PC-3 (cell line): ENCODE measurements around the gene MED19. TPM values are rescaled to one million over a fixed set of nuclear protein-coding genes. Genes with fewer than 3 reads are reported as not detected.

ENCODE experiments used
- ATAC-seq: fragments of 200-7000 bp; cut with Tn5 transposase; 2 replicates; pipeline ENCODE4 v1.9.1; 2020; ENCODE audit warnings: mild to moderate bottlenecking, moderate library complexity
- BruUV-seq: library from RNA; stranded (reverse); fragments of 400-500 nt; replicated peaks from 2 replicates; lab custom pipeline; 2021; lab: Mats Ljungman, UMichigan
- CTCF ChIA-PET: fragments of 300-600 bp; sonication (Branson Sonifier 250); formaldehyde crosslinking; loops from one replicate; lab custom pipeline; 2022; ENCODE audit warnings: antibody characterized with exemption; lab: Charles Lee
- POLR2A ChIA-PET: fragments of 300-600 bp; sonication (Branson Sonifier 250); formaldehyde crosslinking; loops from one replicate; lab custom pipeline; 2022; ENCODE audit warnings: antibody characterized with exemption; ENCODE audit not compliant: unreplicated experiment; lab: Charles Lee
- DNase-seq: peaks from one replicate; pipeline ENCODE4 v3.0.0-alpha.2; 2015
- H2AFZ ChIP-seq: fragments of 300-600 bp; sonication (generic); 2 replicates; pipeline ENCODE4 v1.6.0; 2016; ENCODE audit warnings: antibody characterized with exemption, low read length
- H3F3A ChIP-seq: fragments of 300-600 bp; sonication (generic); one replicate; pipeline ENCODE4 v1.6.0; 2017; ENCODE audit warnings: antibody characterized with exemption, low read length, control low read depth, mild to moderate bottlenecking; ENCODE audit not compliant: unreplicated experiment
- H3K27ac ChIP-seq: fragments of 300-600 bp; sonication (generic); 2 replicates; pipeline ENCODE4 v1.5.1; 2016; ENCODE audit warnings: mild to moderate bottlenecking, low read length
- H3K27me3 ChIP-seq: fragments of 300-600 bp; sonication (generic); 2 replicates; pipeline ENCODE4 v1.6.1; 2016; ENCODE audit warnings: low read length, mixed read lengths
- H3K36me3 ChIP-seq: fragments of 300-600 bp; sonication (generic); 2 replicates; pipeline ENCODE4 v1.6.1; 2016; ENCODE audit warnings: low read depth, mixed run types, low read length, mixed read lengths
- H3K4me1 ChIP-seq: fragments of 300-600 bp; sonication (generic); 2 replicates; pipeline ENCODE4 v1.5.1; 2016; ENCODE audit warnings: low read length; ENCODE audit not compliant: insufficient read depth
- H3K4me2 ChIP-seq: fragments of 300-600 bp; sonication (generic); 2 replicates; pipeline ENCODE4 v1.6.0; 2016; ENCODE audit warnings: low read length
- H3K4me3 ChIP-seq: fragments of 300-600 bp; sonication (generic); 2 replicates; pipeline ENCODE4 v1.5.1; 2016; ENCODE audit warnings: mild to moderate bottlenecking, low read length, mixed read lengths
- H3K79me2 ChIP-seq: fragments of 300-600 bp; sonication (generic); 2 replicates; pipeline ENCODE4 v1.6.1; 2017; ENCODE audit warnings: low read length, mixed read lengths
- H3K9ac ChIP-seq: fragments of 300-600 bp; sonication (generic); 2 replicates; pipeline ENCODE4 v1.6.0; 2016; ENCODE audit warnings: mild to moderate bottlenecking, low read length
- H3K9me2 ChIP-seq: fragments of 300-600 bp; sonication (generic); replicated peaks from 2 replicates; pipeline ENCODE4 v1.6.1; 2016; ENCODE audit warnings: mixed run types, low read length, mixed read lengths
- H3K9me3 ChIP-seq: fragments of 300-600 bp; sonication (generic); 2 replicates; pipeline ENCODE4 v1.6.1; 2016; ENCODE audit warnings: low read length, mixed read lengths
- H4K20me1 ChIP-seq: fragments of 300-600 bp; sonication (generic); 2 replicates; pipeline ENCODE4 v1.6.1; 2016; ENCODE audit warnings: low read length, mixed read lengths
- CTCF ChIP-seq: fragments of 300-600 bp; sonication (generic); conservative IDR thresholded peaks from 2 replicates; pipeline ENCODE4 v1.5.1; 2017; ENCODE audit warnings: antibody characterized with exemption, low read depth, mild to moderate bottlenecking, low read length
- EZH2 ChIP-seq: fragments of 300-600 bp; sonication (generic); IDR thresholded peaks from one replicate; pipeline ENCODE4 v1.6.1; 2017; ENCODE audit warnings: antibody characterized with exemption, mild to moderate bottlenecking, low read length; ENCODE audit not compliant: unreplicated experiment
- EZH2phosphoT487 ChIP-seq: fragments of 300-600 bp; sonication (generic); IDR thresholded peaks from 2 replicates; pipeline ENCODE4 v1.6.1; 2018; ENCODE audit warnings: mild to moderate bottlenecking, antibody characterized with exemption, low read length, borderline replicate concordance
- intact Hi-C: fragments of 100-400 bp; cut with micrococcal nuclease; formaldehyde crosslinking; loops from 2 replicates; pipeline ENCODE4 v1.9.0; 2023
- total RNA-seq: library from RNA; depleted of rRNA; stranded (reverse); fragments of >200 nt; gene quantifications from 2 replicates; pipeline ENCODE4 v1.2.3, GENCODE V29; 2014

Gene MED19
- total RNA-seq, 1 experiment from 2014 or later, result 41.8 TPM

GRCh38 chr11:57732661-57733060 is 20.6 kb upstream of the MED19 start:
- Histone ChIP-seq H3K79me2 (peaks cover 86% of the 10 kb centered on the region), H3K9ac (no peak overlapping the region), H3K4me3 (no peak overlapping the region), H4K20me1 (peaks cover 27% of the 10 kb centered on the region), H2AFZ (no peak overlapping the region), H3F3A (no peaks in the 10 kb centered on the region), H3K27ac (no peak overlapping the region), H3K36me3 (peaks cover 30% of the 10 kb centered on the region), H3K9me2 (no peaks in the 10 kb centered on the region), H3K4me1 (no peaks in the 10 kb centered on the region), H3K27me3 (no peaks in the 10 kb centered on the region), H3K4me2 (no peak overlapping the region), H3K9me3 (no peaks in the 10 kb centered on the region)
- no TSS peak for BruUV-seq
- TF ChIP-seq EZH2, result no peak
- no peak for TF ChIP-seq EZH2phosphoT487
- TF ChIP-seq CTCF, result no peak
- ChIA-PET CTCF (no interaction called here), POLR2A (no interaction called here)
- ATAC-seq (no peak), DNase-seq (no peak)
- intact Hi-C loops, result no loop called here

- no peak overlapping the region for H3K4me2 ChIP-seq
- no peak for DNase-seq
- H3K9me3 ChIP-seq, result no peaks in the 10 kb centered on the region
- H3K4me3 ChIP-seq, result no peak overlapping the region
- H3K36me3 ChIP-seq, result peaks cover 22% of the 10 kb centered on the region
- no peak overlapping the region for H3K9ac ChIP-seq
- no peak overlapping the region for H3K27ac ChIP-seq
- no TSS peak for BruUV-seq
- no peaks in the 10 kb centered on the region for H3K9me2 ChIP-seq
- intact Hi-C loops, result no loop called here
- H4K20me1 ChIP-seq, result peaks cover 34% of the 10 kb centered on the region
- no peaks in the 10 kb centered on the region for H3F3A ChIP-seq
- CTCF ChIA-PET, result no interaction called here
- no peak for ATAC-seq
- no peak overlapping the region for H2AFZ ChIP-seq
- no peaks in the 10 kb centered on the region for H3K27me3 ChIP-seq
- H3K4me1 ChIP-seq, result no peaks in the 10 kb centered on the region
- TF ChIP-seq EZH2, result no peak
- no peak for TF ChIP-seq EZH2phosphoT487
- TF ChIP-seq CTCF, result no peak
- POLR2A ChIA-PET, result no interaction called here
- H3K79me2 ChIP-seq, result peaks cover 95% of the 10 kb centered on the region
These were observed 17.5 kb upstream of the MED19 start for GRCh38 chr11:57729479-57729878.

GRCh38 chr11:57728829-57729228 is 16.8 kb upstream of the MED19 start:
- H3F3A ChIP-seq, result no peaks in the 10 kb centered on the region
- no peak overlapping the region for H3K4me2 ChIP-seq
- no peaks in the 10 kb centered on the region for H3K9me3 ChIP-seq
- H3K27ac ChIP-seq, result no peak overlapping the region
- TF ChIP-seq EZH2 (no peak), CTCF (no peak), EZH2phosphoT487 (no peak)
- ATAC-seq (no peak), DNase-seq (no peak)
- H3K9me2 ChIP-seq, result no peaks in the 10 kb centered on the region
- H3K9ac ChIP-seq, result no peak overlapping the region
- peaks cover 96% of the 10 kb centered on the region for H3K79me2 ChIP-seq
- no peaks in the 10 kb centered on the region for H3K27me3 ChIP-seq
- BruUV-seq, result no TSS peak
- intact Hi-C loops, result no loop called here
- POLR2A ChIA-PET, result no interaction called here
- H2AFZ ChIP-seq, result no peak overlapping the region
- H3K4me3 ChIP-seq, result no peak overlapping the region
- CTCF ChIA-PET, result no interaction called here
- peaks cover 41% of the 10 kb centered on the region for H4K20me1 ChIP-seq
- peaks cover 28% of the 10 kb centered on the region for H3K36me3 ChIP-seq
- no peaks in the 10 kb centered on the region for H3K4me1 ChIP-seq
